Thyroid gland (tissue), 4 donors: ENCODE measurements around the gene RHBDL3. TPM values are rescaled to one million over a fixed set of nuclear protein-coding genes. Genes with fewer than 3 reads are reported as not detected.

Experiments
- DNase-seq, 2 donors: peaks; one replicate each; pipeline ENCODE4 v3.0.0-alpha.2; 2019
- H3K27ac ChIP-seq, 3 donors: fragments of 200-600 bp; sonication (generic); 1 replicate in 2 of 3; 2 replicates in 1 of 3; pipeline ENCODE4 v1.5.1; 2016 to 2019; ENCODE audit warnings: mild to moderate bottlenecking in 1 of 3, moderate library complexity in 1 of 3
- H3K27me3 ChIP-seq: fragments of 200-600 bp; sonication (generic); one replicate; pipeline ENCODE4 v1.5.1; 2019
- H3K36me3 ChIP-seq, 2 donors: fragments of 200-600 bp; sonication (generic); one replicate each; pipeline ENCODE4 v1.5.1; 2016 to 2019
- H3K4me1 ChIP-seq, 2 donors: fragments of 200-600 bp; sonication (generic); one replicate each; pipeline ENCODE4 v1.5.1; 2017 to 2019
- H3K4me3 ChIP-seq, 3 donors: fragments of 200-600 bp; sonication (generic); replicated peaks in 1 of 3; 1 replicate in 2 of 3; 2 replicates in 1 of 3; pipeline ENCODE4 v1.5.1; 2016; ENCODE audit warnings: mild to moderate bottlenecking in 1 of 3
- H3K9me3 ChIP-seq: fragments of 200-600 bp; sonication (generic); one replicate; pipeline ENCODE4 v1.5.1; 2017
- POLR2A ChIP-seq, 2 donors: fragments of 450-650 bp; IDR thresholded peaks; one replicate each; pipeline ENCODE4 v1.6.1; 2017; ENCODE audit warnings: antibody characterized with exemption in 2 of 2, mild to moderate bottlenecking in 2 of 2, moderate library complexity in 1 of 2
- WGBS, 2 donors: methylation state at CpG; one replicate each; pipeline ENCODE4 v1.1.5; 2017; 5-methylcytosine and 5-hydroxymethylcytosine counted together
- intact Hi-C: fragments of 100-400 bp; cut with DNase I; formaldehyde crosslinking; loops from one replicate; pipeline ENCODE4 v1.15.1; 2023
- total RNA-seq, 4 donors: library from RNA; depleted of rRNA; stranded (reverse); fragments of >200 nt; gene quantifications; one replicate each; pipeline ENCODE4 v1.2.3, GENCODE V29; 2016
- TF ChIP-seq, protein P1 (sequence below), 6 experiments: fragments of 200-600 bp in 3 of 6; fragments of 450-650 bp in 3 of 6; sonication (generic) in 3 of 6; IDR thresholded peaks; one replicate each; pipeline ENCODE4 v1.5.1; 2016 to 2019; ENCODE audit warnings: antibody characterized with exemption in 6 of 6, mild to moderate bottlenecking in 2 of 6, inconsistent platforms in 1 of 6, moderate library complexity in 1 of 6

The RHBDL3 gene
- total RNA-seq, 4 donors from 2014 or later: 0.15 to 0.22 TPM; not detected in 2

DNA sequence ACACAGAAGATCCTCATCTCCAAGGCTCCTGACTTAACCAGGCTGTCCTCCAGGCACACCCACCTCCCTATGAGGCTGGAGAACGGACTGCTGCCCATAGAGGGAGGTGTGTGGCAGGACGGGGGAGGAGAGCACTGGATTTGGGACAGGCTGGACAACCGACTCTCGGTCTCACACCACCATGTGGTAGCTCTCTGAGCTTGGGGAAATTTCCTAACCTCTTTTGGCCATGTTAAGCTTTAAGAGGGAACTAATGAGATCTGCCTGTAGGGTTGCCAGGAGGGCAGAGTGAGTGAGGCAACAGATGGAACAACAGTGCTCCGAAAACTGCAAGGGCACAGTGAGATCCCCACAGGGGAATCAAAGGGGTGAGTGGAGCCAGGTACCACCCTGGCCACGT is 32.7 kb downstream of the RHBDL3 start:
- DNase-seq: no peak
- Histone ChIP-seq H3K4me3 (no peak overlapping the region), H3K27ac (no peak overlapping the region), H3K4me1 (no peaks in the 10 kb centered on the region), H3K27me3 (no peaks in the 10 kb centered on the region), H3K9me3 (no peaks in the 10 kb centered on the region), H3K36me3 (no peaks in the 10 kb centered on the region)
- intact Hi-C loops: no loop called here
- TF ChIP-seq, protein P1, sequence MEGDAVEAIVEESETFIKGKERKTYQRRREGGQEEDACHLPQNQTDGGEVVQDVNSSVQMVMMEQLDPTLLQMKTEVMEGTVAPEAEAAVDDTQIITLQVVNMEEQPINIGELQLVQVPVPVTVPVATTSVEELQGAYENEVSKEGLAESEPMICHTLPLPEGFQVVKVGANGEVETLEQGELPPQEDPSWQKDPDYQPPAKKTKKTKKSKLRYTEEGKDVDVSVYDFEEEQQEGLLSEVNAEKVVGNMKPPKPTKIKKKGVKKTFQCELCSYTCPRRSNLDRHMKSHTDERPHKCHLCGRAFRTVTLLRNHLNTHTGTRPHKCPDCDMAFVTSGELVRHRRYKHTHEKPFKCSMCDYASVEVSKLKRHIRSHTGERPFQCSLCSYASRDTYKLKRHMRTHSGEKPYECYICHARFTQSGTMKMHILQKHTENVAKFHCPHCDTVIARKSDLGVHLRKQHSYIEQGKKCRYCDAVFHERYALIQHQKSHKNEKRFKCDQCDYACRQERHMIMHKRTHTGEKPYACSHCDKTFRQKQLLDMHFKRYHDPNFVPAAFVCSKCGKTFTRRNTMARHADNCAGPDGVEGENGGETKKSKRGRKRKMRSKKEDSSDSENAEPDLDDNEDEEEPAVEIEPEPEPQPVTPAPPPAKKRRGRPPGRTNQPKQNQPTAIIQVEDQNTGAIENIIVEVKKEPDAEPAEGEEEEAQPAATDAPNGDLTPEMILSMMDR (IDR thresholded peaks at IDR 0.05): no peak
- no peak for TF ChIP-seq POLR2A (IDR thresholded peaks at IDR 0.05)
- WGBS, 2 donors: 83 to 86% methylated on average over 4 to 6 of the region's 6 CpGs

GRCh38 chr17:32298721-32299579 is 33.3 kb downstream of the RHBDL3 start:
- Histone ChIP-seq H3K4me3 (no peak overlapping the region), H3K27me3 (no peaks in the 10 kb centered on the region), H3K9me3 (no peaks in the 10 kb centered on the region), H3K27ac (no peak overlapping the region), H3K36me3 (no peaks in the 10 kb centered on the region), H3K4me1 (no peaks in the 10 kb centered on the region)
- 55 to 57% methylated on average over 12 to 13 of the region's 13 CpGs for WGBS, 2 donors
- no peak for DNase-seq
- TF ChIP-seq, protein P1 (IDR thresholded peaks at IDR 0.05): no peak
- no peak for TF ChIP-seq POLR2A (IDR thresholded peaks at IDR 0.05)
- intact Hi-C loops: no loop called here

- Histone ChIP-seq H3K27ac (no peak overlapping the region), H3K4me3 (no peak overlapping the region), H3K4me1 (no peaks in the 10 kb centered on the region), H3K27me3 (no peaks in the 10 kb centered on the region), H3K36me3 (no peaks in the 10 kb centered on the region), H3K9me3 (no peaks in the 10 kb centered on the region)
- DNase-seq: no peak
- intact Hi-C loops: no loop called here
- WGBS, 2 donors: 94 to 97% methylated on average over 7 of the region's 7 CpGs
- TF ChIP-seq, protein P1 (IDR thresholded peaks at IDR 0.05): no peak
- no peak for TF ChIP-seq POLR2A (IDR thresholded peaks at IDR 0.05)
Measured at GRCh38 chr17:32299580-32300164, 34.0 kb downstream of the RHBDL3 start.

DNA sequence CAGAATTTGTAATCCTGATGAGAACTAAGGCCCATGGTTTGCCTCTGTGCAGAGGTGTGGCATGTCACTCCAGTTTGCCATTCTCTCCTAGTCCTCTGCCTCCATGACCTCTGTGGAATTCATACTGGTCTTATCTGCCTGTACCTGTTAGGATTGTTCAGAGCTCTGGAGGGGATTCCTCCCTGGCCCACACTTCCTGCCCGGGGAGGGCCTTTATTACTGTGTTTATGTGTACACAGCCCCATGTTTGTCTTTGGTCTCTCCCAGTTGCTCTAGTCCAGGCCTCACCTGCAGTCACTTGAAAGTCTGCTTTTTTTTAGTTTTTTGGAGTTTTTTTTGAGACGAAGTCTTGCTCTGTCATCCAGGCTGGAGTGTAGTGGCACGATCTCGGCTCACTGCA is 36.4 kb downstream of the RHBDL3 start:
- no peaks in the 10 kb centered on the region for H3K27me3 ChIP-seq

More for the DNA sequence above, 36.4 kb downstream of the RHBDL3 start:
- Histone ChIP-seq H3K9me3 (no peaks in the 10 kb centered on the region), H3K27ac (no peak overlapping the region), H3K36me3 (no peaks in the 10 kb centered on the region), H3K4me3 (no peak overlapping the region), H3K4me1 (no peaks in the 10 kb centered on the region)
- intact Hi-C loops: no loop called here
- DNase-seq: no peak
- TF ChIP-seq, protein P1 (IDR thresholded peaks at IDR 0.05): no peak
- TF ChIP-seq POLR2A (IDR thresholded peaks at IDR 0.05): no peak
- WGBS, 2 donors: 51 to 57% methylated on average over 4 of the region's 4 CpGs
